GM06990 (cell line): ENCODE measurements around the gene KLHL25.
"Not testable (repeated sequence)": the region's sequence is repeated elsewhere in the genome, so short reads cannot be mapped to it uniquely, and the experiment has no call there.

Experiments used
- DNase-seq: peaks from one replicate; pipeline ENCODE4 v3.0.0-alpha.2; 2011; ENCODE audit not compliant: insufficient read length; ENCODE audit errors: extremely low read depth
- H3K27me3 ChIP-seq: replicated peaks from 2 replicates; pipeline ENCODE4 v1.6.0; 2011; ENCODE audit warnings: low read length; ENCODE audit not compliant: control insufficient read depth, insufficient read depth
- H3K36me3 ChIP-seq: 2 replicates; pipeline ENCODE4 v1.5.1; 2011; ENCODE audit warnings: low read length; ENCODE audit not compliant: control insufficient read depth, insufficient read depth
- H3K4me3 ChIP-seq: replicated peaks from 2 replicates; pipeline ENCODE4 v1.5.1; 2011; ENCODE audit warnings: low read depth, mild to moderate bottlenecking, control low read depth, low read length
- CTCF ChIP-seq: IDR thresholded peaks from 2 replicates; pipeline ENCODE4 v1.5.1; 2011; ENCODE audit warnings: low read length, control low read depth, mild to moderate bottlenecking, inconsistent platforms; ENCODE audit not compliant: insufficient read depth, poor library complexity, severe bottlenecking

The KLHL25 gene

GRCh38 chr15:85837881-85838280 is 43.2 kb upstream of the KLHL25 start:
- no peak for TF ChIP-seq CTCF
- no peak overlapping the region for H3K4me3 ChIP-seq
- no peaks in the 10 kb centered on the region for H3K27me3 ChIP-seq
- DNase-seq: no peak
- H3K36me3 ChIP-seq: no peaks in the 10 kb centered on the region

- Histone ChIP-seq H3K36me3 (no peaks in the 10 kb centered on the region), H3K4me3 (no peak overlapping the region), H3K27me3 (no peaks in the 10 kb centered on the region; the same call in 1 of the 2 replicates)
- no peak for DNase-seq
- TF ChIP-seq CTCF: no peak
These were observed 42.3 kb upstream of the KLHL25 start for GRCh38 chr15:85837011-85837433.

GRCh38 chr15:85834651-85835050 is 39.9 kb upstream of the KLHL25 start:
- Histone ChIP-seq H3K27me3 (no peaks in the 10 kb centered on the region; the same call in 1 of the 2 replicates), H3K4me3 (no peak overlapping the region), H3K36me3 (no peaks in the 10 kb centered on the region)
- DNase-seq: no peak
- no peak for TF ChIP-seq CTCF

GRCh38 chr15:85832394-85832793 is 37.7 kb upstream of the KLHL25 start:
- H3K27me3 ChIP-seq: no peaks in the 10 kb centered on the region; the same call in 1 of the 2 replicates
- H3K4me3 ChIP-seq: no peak overlapping the region
- no peak for TF ChIP-seq CTCF
- H3K36me3 ChIP-seq: no peaks in the 10 kb centered on the region
- DNase-seq: no peak

GRCh38 chr15:85831415-85832113 is 36.8 kb upstream of the KLHL25 start:
- TF ChIP-seq CTCF: peak; percentile 55
- no peaks in the 10 kb centered on the region for H3K36me3 ChIP-seq
- no peaks in the 10 kb centered on the region; the same call in 1 of the 2 replicates for H3K27me3 ChIP-seq
- DNase-seq: no peak
- H3K4me3 ChIP-seq: no peak overlapping the region

- not testable (repeated sequence) for DNase-seq, H3K4me3 ChIP-seq, H3K27me3 ChIP-seq, H3K36me3 ChIP-seq
These were observed 35.0 kb upstream of the KLHL25 start for GRCh38 chr15:85829754-85830153.
